Peyer's patch (tissue), 4 donors: Measurements from ENCODE around the gene NXNL1. TPM values are rescaled to one million over a fixed set of nuclear protein-coding genes. Genes with fewer than 3 reads are reported as not detected.

Experiments
- DNase-seq, 3 donors: peaks; one replicate each; pipeline ENCODE4 v3.0.0-alpha.2; 2017 to 2019
- H3K27ac ChIP-seq, 4 donors: fragments of 200-600 bp; sonication (generic); one replicate each; pipeline ENCODE4 v1.5.1; 2016 to 2019
- H3K27me3 ChIP-seq, 2 donors: fragments of 200-600 bp; sonication (generic); one replicate each; pipeline ENCODE4 v1.5.1; 2019
- H3K36me3 ChIP-seq, 3 donors: fragments of 200-600 bp; sonication (generic); one replicate each; pipeline ENCODE4 v1.5.1; 2016 to 2019
- H3K4me1 ChIP-seq, 4 donors: fragments of 200-600 bp; sonication (generic); one replicate each; pipeline ENCODE4 v1.5.1; 2016 to 2019
- H3K4me3 ChIP-seq, 4 donors: fragments of 200-600 bp; sonication (generic); 1 replicate in 3 of 4; 2 replicates in 1 of 4; pipeline ENCODE4 v1.5.1; 2016 to 2019; ENCODE audit warnings: mild to moderate bottlenecking in 1 of 4
- H3K9me3 ChIP-seq, 4 donors: fragments of 200-600 bp; sonication (generic); one replicate each; pipeline ENCODE4 v1.5.1; 2016 to 2019; ENCODE audit warnings: mild to moderate bottlenecking in 1 of 4
- CTCF ChIP-seq, 6 experiments: fragments of 450-650 bp in 4 of 6; fragments of 200-600 bp in 2 of 6; sonication (generic) in 1 of 6; IDR thresholded peaks; one replicate each; pipeline ENCODE4 v1.5.1; 2017 to 2019; ENCODE audit warnings: antibody characterized with exemption in 6 of 6, mild to moderate bottlenecking in 3 of 6, moderate library complexity in 1 of 6
- POLR2A ChIP-seq, 2 donors: fragments of 450-650 bp; IDR thresholded peaks; one replicate each; pipeline ENCODE4 v1.5.1; 2017; ENCODE audit warnings: antibody characterized with exemption in 2 of 2, mild to moderate bottlenecking in 2 of 2, moderate library complexity in 2 of 2
- total RNA-seq, 4 donors: library from RNA; depleted of rRNA; stranded (reverse); fragments of >200 nt; gene quantifications; one replicate each; pipeline ENCODE4 v1.1.0, GENCODE V29; 2016

Gene NXNL1
- total RNA-seq, 4 donors from 2014 or later: not detected

GRCh38 chr19:17496337-17496997 is 35.7 kb upstream of the NXNL1 start:
- peak; percentile 79 to 89 (median 87) for DNase-seq
- no peaks in the 10 kb centered on the region for H3K9me3 ChIP-seq
- H3K4me3 ChIP-seq: no peak overlapping the region
- H3K27me3 ChIP-seq: no peaks in the 10 kb centered on the region
- TF ChIP-seq CTCF (IDR thresholded peaks at IDR 0.05): peak; percentile 84 to 96 (median 94)
- no peak for TF ChIP-seq POLR2A (IDR thresholded peaks at IDR 0.05)
- H3K4me1 ChIP-seq: peaks cover 0 to 10% (median 5%) of the 10 kb centered on the region in 4 donors
- no peak overlapping the region for H3K27ac ChIP-seq
- H3K36me3 ChIP-seq: peaks cover 0 to 12% (median 0%) of the 10 kb centered on the region in 3 donors

GRCh38 chr19:17495639-17496296 is 35.0 kb upstream of the NXNL1 start:
- TF ChIP-seq CTCF (IDR thresholded peaks at IDR 0.05) (no peak), POLR2A (IDR thresholded peaks at IDR 0.05) (no peak)
- Histone ChIP-seq H3K27me3 (no peaks in the 10 kb centered on the region), H3K27ac (no peak overlapping the region), H3K36me3 (peaks cover 0 to 6% (median 0%) of the 10 kb centered on the region in 3 donors), H3K4me3 (no peak overlapping the region), H3K4me1 (peaks cover 0 to 10% (median 5%) of the 10 kb centered on the region in 4 donors), H3K9me3 (no peaks in the 10 kb centered on the region)
- DNase-seq: no peak

- H3K4me1 ChIP-seq: peaks cover 4 to 17% (median 8%) of the 10 kb centered on the region in 4 donors
- no peaks in the 10 kb centered on the region for H3K9me3 ChIP-seq
- no peak overlapping the region for H3K4me3 ChIP-seq
- DNase-seq: no peak
- no peaks in the 10 kb centered on the region for H3K27me3 ChIP-seq
- no peaks in the 10 kb centered on the region for H3K36me3 ChIP-seq
- no peak overlapping the region for H3K27ac ChIP-seq
- TF ChIP-seq CTCF (IDR thresholded peaks at IDR 0.05) (no peak), POLR2A (IDR thresholded peaks at IDR 0.05) (no peak)
Observed at GRCh38 chr19:17491287-17491686, 30.6 kb upstream of the NXNL1 start.

- H3K4me1 ChIP-seq: peaks cover 0 to 17% (median 8%) of the 10 kb centered on the region in 4 donors
- DNase-seq: no peak
- H3K9me3 ChIP-seq: no peaks in the 10 kb centered on the region
- H3K4me3 ChIP-seq: no peak overlapping the region
- no peak overlapping the region for H3K27ac ChIP-seq
- no peak for TF ChIP-seq CTCF (IDR thresholded peaks at IDR 0.05)
- no peak for TF ChIP-seq POLR2A (IDR thresholded peaks at IDR 0.05)
- no peaks in the 10 kb centered on the region for H3K36me3 ChIP-seq
- H3K27me3 ChIP-seq: no peaks in the 10 kb centered on the region
Observed at GRCh38 chr19:17490411-17490810, 29.7 kb upstream of the NXNL1 start.

- Histone ChIP-seq H3K4me3 (no peak overlapping the region), H3K36me3 (no peaks in the 10 kb centered on the region), H3K27ac (peak overlapping the region in 2 of 4 donors; percentile 5 to 52), H3K27me3 (no peaks in the 10 kb centered on the region), H3K9me3 (no peaks in the 10 kb centered on the region), H3K4me1 (peaks cover 0 to 17% (median 8%) of the 10 kb centered on the region in 4 donors)
- TF ChIP-seq CTCF (IDR thresholded peaks at IDR 0.05): peak in 2 of 6 experiments; percentile 1 to 21
- TF ChIP-seq POLR2A (IDR thresholded peaks at IDR 0.05): no peak
- no peak for DNase-seq
Observed at GRCh38 chr19:17489392-17490030, 28.8 kb upstream of the NXNL1 start.
